Adrenal gland (tissue), 12 donors: ENCODE data around the gene TOM1. TPM values are rescaled to one million over a fixed set of nuclear protein-coding genes. Genes with fewer than 3 reads are reported as not detected.

Source experiments
- DNase-seq, 7 donors: peaks; one replicate each; pipeline ENCODE4 v3.0.0-alpha.2; 2019 to 2020
- H3K27ac ChIP-seq, 5 donors: fragments of 200-600 bp; sonication (generic) in 4 of 5; 1 replicate in 3 of 5; 2 replicates in 2 of 5; pipeline versions ENCODE4 v1.5.1 to v1.8.0; 2016 to 2020; ENCODE audit warnings: mild to moderate bottlenecking in 1 of 5
- H3K27me3 ChIP-seq: fragments of 200-600 bp; 2 replicates; pipeline ENCODE4 v1.8.0; 2021
- H3K36me3 ChIP-seq, 2 donors: fragments of 200-600 bp; replicated peaks in 1 of 2; 1 replicate in 1 of 2; 2 replicates in 1 of 2; pipeline versions ENCODE4 v1.5.1 to v1.8.0; 2018 to 2022
- H3K4me1 ChIP-seq, 2 donors: fragments of 200-600 bp; replicated peaks in 1 of 2; 1 replicate in 1 of 2; 2 replicates in 1 of 2; pipeline versions ENCODE4 v1.5.1 to v1.8.0; 2018 to 2021
- H3K4me3 ChIP-seq, 4 donors: fragments of 200-600 bp; sonication (generic) in 3 of 4; one replicate each; pipeline ENCODE4 v1.5.1; 2016 to 2018
- H3K9me3 ChIP-seq, 3 donors: fragments of 200-600 bp; sonication (generic) in 1 of 3; replicated peaks in 1 of 3; 1 replicate in 2 of 3; 2 replicates in 1 of 3; pipeline versions ENCODE4 v1.5.1 to v1.8.0; 2016 to 2021
- CTCF ChIP-seq, 6 experiments: fragments of 450-650 bp in 4 of 6; fragments of 200-600 bp in 2 of 6; sonication (generic) in 1 of 6; IDR thresholded peaks; 1 replicate in 5 of 6; 2 replicates in 1 of 6; pipeline versions ENCODE4 v1.5.1 to v1.8.0; 2016 to 2021; ENCODE audit warnings: antibody characterized with exemption in 6 of 6, mild to moderate bottlenecking in 2 of 6, moderate library complexity in 1 of 6
- POLR2A ChIP-seq, 2 donors: fragments of 450-650 bp; IDR thresholded peaks; one replicate each; pipeline ENCODE4 v1.6.1; 2017; ENCODE audit warnings: antibody characterized with exemption in 2 of 2, mild to moderate bottlenecking in 2 of 2, moderate library complexity in 1 of 2
- WGBS, 4 donors: extraction: QIAGEN DNeasy Blood & Tissue Kit in 2 of 4; methylation state at CpG; one replicate each; pipeline versions ENCODE4 v1.1.5 to v1.1.7; 2013 to 2017; 5-methylcytosine and 5-hydroxymethylcytosine counted together
- intact Hi-C, 2 donors: fragments of 100-400 bp; cut with DNase I; formaldehyde crosslinking; loops; one replicate each; pipeline versions ENCODE4 v1.14.1 to v1.15.0; 2022 to 2023
- polyA plus RNA-seq, 3 donors: library from polyadenylated mRNA; stranded (reverse); fragments of 200-250 nt in 2 of 3; fragments of 350-450 nt in 1 of 3; fragmentation: Illumina TruSeq in 1 of 3; extraction: RNeasy Lipid Tissue Mini Kit (QIAGEN cat#74804) in 1 of 3; gene quantifications; one replicate each; pipeline ENCODE4 v1.2.3, GENCODE V29; 2013 to 2014
- total RNA-seq, 9 donors: library from RNA; depleted of rRNA in 4 of 9; stranded (reverse); fragments of >200 nt in 4 of 9; fragments of 120-200 nt in 1 of 9; fragmentation: NEBNext Ultra II Directional in 1 of 9; extraction: Animal tissue kit (Norgen Biotek cat#: 25700) in 1 of 9; gene quantifications; one replicate each; pipeline versions ENCODE4 v1.1.0 to v1.2.4, GENCODE V29; 2013 to 2023
- donor health status: healthy with polysubstance abuse.
- donor health status: Bipolar disorder and iron deficiency.
- donor health status: DM: yes; HTN: yes; CAD: no.
- donor health status: DM: no; HTN: no; CAD: no.
- donor health status: DM: no; HTN: no; CAD: no.
- donor health status: DM: yes; HTN: yes; CAD: no.

Gene TOM1
- total and polyA plus RNA-seq, 12 donors = 57.5 to 188 (median 106) TPM

DNA sequence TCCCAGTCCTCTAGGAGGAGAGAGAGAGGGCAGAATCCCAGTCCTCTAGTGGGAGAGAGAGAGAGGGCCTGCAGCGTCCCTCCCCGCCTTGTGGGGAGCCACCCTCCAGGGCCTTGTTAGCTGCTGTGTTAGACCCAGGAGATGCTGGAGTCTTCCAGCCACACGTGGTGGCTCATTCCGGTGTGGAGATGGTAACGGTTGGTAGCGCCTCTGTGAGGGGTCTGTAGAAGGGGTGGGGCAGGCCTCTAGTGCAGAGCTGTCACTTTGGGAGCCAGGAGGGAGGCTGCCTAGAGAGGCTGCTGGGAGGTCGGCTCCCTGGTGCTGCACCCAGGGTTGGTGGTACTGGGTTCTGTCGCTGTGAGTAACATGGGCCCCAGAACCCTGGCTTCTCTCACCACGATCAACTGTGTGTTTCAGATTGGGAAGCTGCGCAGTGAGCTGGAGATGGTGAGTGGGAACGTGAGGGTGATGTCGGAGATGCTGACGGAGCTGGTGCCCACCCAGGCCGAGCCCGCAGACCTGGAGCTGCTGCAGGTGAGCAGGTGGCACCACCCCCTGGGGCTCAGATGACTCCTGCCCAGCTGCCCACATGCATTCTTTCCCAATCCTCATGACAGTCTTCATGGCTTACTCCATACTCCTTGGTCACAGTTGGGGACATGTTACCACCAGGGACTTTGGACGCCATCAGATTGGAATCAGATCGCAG, 27.3 kb downstream of the TOM1 start:
- 95 to 99% (median 96%) methylated on average over 10 to 17 of the region's 17 CpGs for WGBS, 4 donors
- H3K4me3 ChIP-seq = no peak overlapping the region
- TF ChIP-seq CTCF (IDR thresholded peaks at IDR 0.05) (no peak), POLR2A (IDR thresholded peaks at IDR 0.05) (no peak)
- peaks cover 0 to 86% of the 10 kb centered on the region in 2 donors for H3K36me3 ChIP-seq
- no peaks in the 10 kb centered on the region for H3K9me3 ChIP-seq
- no peaks in the 10 kb centered on the region for H3K27me3 ChIP-seq
- DNase-seq = no peak
- H3K4me1 ChIP-seq = peaks cover 19 to 30% of the 10 kb centered on the region in 2 donors
- H3K27ac ChIP-seq = peak overlapping the region in 2 of 5 donors; percentile 85 to 89
- intact Hi-C loops = no loop called here

DNA sequence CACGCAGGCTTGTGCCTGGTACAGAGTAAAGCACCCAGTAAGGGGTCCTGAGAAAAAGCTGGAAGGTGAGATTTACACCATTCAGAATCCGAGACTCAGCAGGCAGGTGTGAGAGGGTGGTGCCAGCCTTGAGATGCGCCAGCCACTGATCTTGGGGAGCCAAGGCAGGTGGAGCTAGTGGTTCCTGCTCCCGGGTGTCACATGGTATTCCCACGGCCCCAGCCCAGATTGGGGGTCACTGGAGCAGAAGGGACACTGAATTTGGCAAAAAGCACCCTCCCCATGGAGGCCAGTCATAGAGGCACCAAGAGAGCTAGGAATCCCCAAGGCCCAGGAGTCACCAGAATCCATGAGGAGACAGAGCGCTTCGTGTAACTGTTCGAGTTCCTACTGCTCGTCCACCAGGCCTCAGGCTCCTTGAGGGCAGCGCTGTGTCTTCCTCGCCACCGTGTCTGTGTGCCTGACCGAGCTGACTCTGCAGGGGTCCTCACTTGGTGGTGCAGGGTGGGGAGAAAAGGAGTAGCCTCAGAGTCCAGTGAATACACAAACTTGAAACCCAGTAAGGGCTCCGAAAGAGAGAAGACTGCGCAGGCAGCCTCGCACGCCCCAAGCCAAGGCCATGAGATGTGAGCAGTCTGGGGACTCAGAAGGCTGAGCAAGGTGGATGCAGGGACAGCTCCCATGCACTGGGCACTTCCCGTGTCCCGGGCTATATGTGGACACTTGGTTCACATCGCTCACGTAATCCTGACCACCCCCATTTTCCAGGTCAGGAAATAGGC, 28.2 kb downstream of the TOM1 start:
- intact Hi-C loops = no loop called here
- Histone ChIP-seq H3K4me3 (no peak overlapping the region), H3K27ac (peak overlapping the region in 4 of 5 donors; percentile 58 to 89 (median 79)), H3K27me3 (no peaks in the 10 kb centered on the region), H3K36me3 (peaks cover 0 to 86% of the 10 kb centered on the region in 2 donors), H3K4me1 (peaks cover 19 to 30% of the 10 kb centered on the region in 2 donors), H3K9me3 (no peaks in the 10 kb centered on the region)
- DNase-seq = no peak
- 83 to 90% (median 88%) methylated on average over 14 to 21 of the region's 21 CpGs for WGBS, 4 donors
- TF ChIP-seq POLR2A (IDR thresholded peaks at IDR 0.05) = no peak
- TF ChIP-seq CTCF (IDR thresholded peaks at IDR 0.05) = no peak

DNA sequence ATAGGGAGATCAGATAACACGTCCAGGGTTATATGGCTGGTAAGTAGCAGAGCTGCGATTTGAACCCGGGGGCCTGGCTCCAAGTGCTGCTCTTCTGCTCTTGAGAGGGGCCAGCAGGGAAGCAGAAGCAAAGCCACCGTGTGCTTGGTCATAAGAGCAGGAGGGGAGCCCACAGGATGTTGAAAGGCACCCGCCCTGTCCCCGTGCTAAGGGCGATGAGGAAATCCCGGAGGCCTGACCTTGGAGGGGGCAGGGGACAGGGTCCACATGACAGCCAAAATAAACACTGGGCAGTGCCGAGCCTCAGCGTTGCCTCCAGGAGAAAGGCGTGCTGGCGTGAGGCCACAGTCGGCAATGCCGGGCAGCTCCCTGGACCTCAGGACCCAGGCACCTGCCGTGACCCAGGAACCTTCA, 28.8 kb downstream of the TOM1 start:
- TF ChIP-seq CTCF (IDR thresholded peaks at IDR 0.05) (no peak), POLR2A (IDR thresholded peaks at IDR 0.05) (peak in 1 of 2 donors; percentile 50)
- Histone ChIP-seq H3K4me1 (peaks cover 19 to 30% of the 10 kb centered on the region in 2 donors), H3K9me3 (no peaks in the 10 kb centered on the region), H3K36me3 (peaks cover 0 to 86% of the 10 kb centered on the region in 2 donors), H3K27ac (peak overlapping the region in 4 of 5 donors; percentile 58 to 89 (median 79)), H3K4me3 (no peak overlapping the region), H3K27me3 (no peaks in the 10 kb centered on the region)
- intact Hi-C loops = no loop called here
- peak; percentile 64 to 93 (median 88) for DNase-seq
- 34 to 50% (median 45%) methylated on average over 13 to 15 of the region's 15 CpGs for WGBS, 4 donors

GRCh38 chr22:35329114-35329847, 29.6 kb downstream of the TOM1 start:
- Histone ChIP-seq H3K4me1 (peaks cover 19 to 30% of the 10 kb centered on the region in 2 donors), H3K27me3 (no peaks in the 10 kb centered on the region), H3K9me3 (no peaks in the 10 kb centered on the region), H3K27ac (peak overlapping the region in 3 of 5 donors; percentile 82 to 89 (median 85)), H3K36me3 (peaks cover 0 to 86% of the 10 kb centered on the region in 2 donors), H3K4me3 (no peak overlapping the region)
- TF ChIP-seq POLR2A (IDR thresholded peaks at IDR 0.05) (no peak), CTCF (IDR thresholded peaks at IDR 0.05) (peak in 2 of 6 experiments; percentile 2 to 17)
- DNase-seq = no peak
- intact Hi-C loops = no loop called here
- 77 to 81% (median 79%) methylated on average over 12 of the region's 12 CpGs for WGBS, 4 donors
